ENCODE data around the gene KRT83.

- TF ChIP-seq CTCF (IDR thresholded peaks at IDR 0.05) (no peak), POLR2A (IDR thresholded peaks at IDR 0.05) (no peak), EP300 (IDR thresholded peaks at IDR 0.05) (no peak)
Measured at GRCh38 chr12:52277486-52278245, 43.5 kb downstream of the KRT83 start.

Data from tibial nerve (tissue), 4 donors.